ENCODE results near the gene ERAS.
A peak's percentile ranks its signal among the peaks of the same experiment; 100 is the strongest.
"Not testable (repeated sequence)": the region's sequence is repeated elsewhere in the genome, so short reads cannot be mapped to it uniquely, and the experiment has no call there.

The ERAS gene

GRCh38 chrX:48831136-48831908 lies 5.0 kb downstream of the ERAS start:
- Histone ChIP-seq H3K27ac (ENCODE audit: low read length) (no peak overlapping the region), H3K9me3 (ENCODE audit: control insufficient read depth, insufficient read depth, low read length) (no peaks in the 10 kb centered on the region), H3K4me3 (ENCODE audit: low read length) (peak overlapping the region; percentile 44; the same call in 1 of the 2 replicates), H3K4me1 (ENCODE audit: control insufficient read depth, insufficient read depth, low read length) (peaks cover 1% of the 10 kb centered on the region; the same call in 1 of the 2 replicates), H3K27me3 (ENCODE audit: control insufficient read depth, insufficient read depth, low read length) (peaks cover 19% of the 10 kb centered on the region), H3K36me3 (ENCODE audit: control insufficient read depth, insufficient read depth, low read length) (no peaks in the 10 kb centered on the region; the same call in 1 of the 2 replicates)
- no CpG with 5 or more reads among the region's 58 CpGs for WGBS (ENCODE audit: insufficient coverage, insufficient read length)
- no peak for DNase-seq (ENCODE audit: low read depth, low spot score)

DNA sequence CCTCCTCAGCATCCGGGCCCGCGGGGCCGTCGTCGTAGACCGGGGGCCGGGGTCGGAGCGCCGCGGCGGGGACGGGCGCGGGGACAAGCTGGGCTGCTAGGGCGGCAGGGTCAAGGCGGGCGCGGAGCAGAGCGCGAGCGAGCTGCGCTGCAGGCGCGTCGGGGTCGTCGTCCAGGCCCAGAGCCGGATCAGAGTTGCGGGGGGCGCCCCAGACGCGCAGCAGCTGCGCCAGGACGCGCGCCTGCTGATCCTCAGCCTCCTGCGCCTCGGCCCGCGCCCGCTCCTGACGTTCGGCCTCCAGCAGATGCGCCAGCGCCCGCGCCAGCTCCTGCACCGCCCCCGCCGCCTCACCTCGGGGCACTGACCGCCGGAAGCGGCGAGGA lies 5.6 kb downstream of the ERAS start:
- H3K27ac ChIP-seq (ENCODE audit: low read length), result no peak overlapping the region
- no peaks in the 10 kb centered on the region for H3K36me3 ChIP-seq (ENCODE audit: control insufficient read depth, insufficient read depth, low read length)
- no CpG with 5 or more reads among the region's 57 CpGs for WGBS (ENCODE audit: insufficient coverage, insufficient read length)
- H3K9me3 ChIP-seq (ENCODE audit: control insufficient read depth, insufficient read depth, low read length), result no peaks in the 10 kb centered on the region
- peaks cover 19% of the 10 kb centered on the region for H3K27me3 ChIP-seq (ENCODE audit: control insufficient read depth, insufficient read depth, low read length)
- peaks cover 1% of the 10 kb centered on the region; the same call in 1 of the 2 replicates for H3K4me1 ChIP-seq (ENCODE audit: control insufficient read depth, insufficient read depth, low read length)
- DNase-seq (ENCODE audit: low read depth, low spot score), result no peak
- H3K4me3 ChIP-seq (ENCODE audit: low read length), result peak overlapping the region; percentile 44; the same call in 1 of the 2 replicates

DNA sequence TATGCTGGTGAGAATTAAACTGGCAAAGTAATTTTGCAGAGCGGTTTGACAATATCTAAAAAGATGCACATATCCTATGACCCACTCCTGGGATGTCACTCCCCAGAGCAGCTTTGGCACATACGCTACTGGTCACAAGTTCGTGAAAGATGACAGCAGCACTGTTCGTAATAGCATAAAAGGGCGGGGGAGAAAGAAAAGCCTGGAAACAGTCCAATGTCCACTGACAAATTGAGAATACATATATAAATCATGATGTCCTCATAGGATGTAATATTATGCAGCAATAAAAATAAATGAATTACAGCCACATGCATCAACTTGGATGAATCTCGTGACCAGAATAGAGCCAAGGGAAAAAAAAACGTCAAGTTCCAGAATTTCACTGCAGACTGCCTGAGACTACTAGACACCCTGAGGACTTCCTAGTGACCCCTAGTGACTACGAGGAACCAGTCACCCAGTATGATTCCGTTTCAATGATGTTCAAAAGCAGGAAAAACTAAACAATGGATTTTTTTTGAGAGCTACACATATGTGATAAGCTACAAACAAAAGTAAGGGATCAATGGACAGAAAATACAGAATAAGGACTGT lies 7.3 kb downstream of the ERAS start:
- Histone ChIP-seq H3K27ac (ENCODE audit: low read length) (no peak overlapping the region), H3K4me1 (ENCODE audit: control insufficient read depth, insufficient read depth, low read length) (peaks cover 1% of the 10 kb centered on the region; the same call in 1 of the 2 replicates), H3K9me3 (ENCODE audit: control insufficient read depth, insufficient read depth, low read length) (no peaks in the 10 kb centered on the region), H3K4me3 (ENCODE audit: low read length) (no peak overlapping the region), H3K36me3 (ENCODE audit: control insufficient read depth, insufficient read depth, low read length) (no peaks in the 10 kb centered on the region), H3K27me3 (ENCODE audit: control insufficient read depth, insufficient read depth, low read length) (peaks cover 19% of the 10 kb centered on the region)
- DNase-seq (ENCODE audit: low read depth, low spot score), result no peak
- no CpG with 5 or more reads among the region's 9 CpGs for WGBS (ENCODE audit: insufficient coverage, insufficient read length)

DNA sequence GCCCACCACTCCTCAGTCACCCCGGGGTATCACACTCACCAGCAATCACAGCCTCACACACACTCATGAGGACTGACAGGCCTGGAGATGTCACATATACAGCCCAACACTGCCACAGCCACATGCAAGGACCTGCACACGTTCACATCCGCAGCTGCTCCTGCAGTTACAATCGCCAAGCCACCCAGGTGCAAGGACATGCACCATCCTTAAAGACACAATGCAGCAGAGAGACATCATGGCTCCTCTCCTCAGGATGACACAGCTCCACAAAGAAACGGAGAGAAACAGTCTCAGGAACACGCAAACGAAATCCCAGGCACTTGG lies 8.0 kb downstream of the ERAS start:
- Histone ChIP-seq H3K27me3 (ENCODE audit: control insufficient read depth, insufficient read depth, low read length) (peaks cover 19% of the 10 kb centered on the region), H3K27ac (ENCODE audit: low read length) (no peak overlapping the region), H3K36me3 (ENCODE audit: control insufficient read depth, insufficient read depth, low read length) (no peaks in the 10 kb centered on the region), H3K9me3 (ENCODE audit: control insufficient read depth, insufficient read depth, low read length) (no peaks in the 10 kb centered on the region), H3K4me1 (ENCODE audit: control insufficient read depth, insufficient read depth, low read length) (peaks cover 1% of the 10 kb centered on the region; the same call in 1 of the 2 replicates), H3K4me3 (ENCODE audit: low read length) (no peak overlapping the region)
- no peak for DNase-seq (ENCODE audit: low read depth, low spot score)
- no CpG with 5 or more reads among the region's 7 CpGs for WGBS (ENCODE audit: insufficient coverage, insufficient read length)

GRCh38 chrX:48835524-48836329 lies 9.4 kb downstream of the ERAS start, which contains the start of gene PCSK1N:
TSS of gene PCSK1N (minus strand) at chrX:48835610. CDS start at chrX:48835532, 78 bp downstream.
- DNase-seq (ENCODE audit: low read depth, low spot score), result no peak
- Histone ChIP-seq H3K4me3 (ENCODE audit: low read length) (peak within 1 kb of the TSS; percentile 28; the same call in 1 of the 2 replicates), H3K4me1 (ENCODE audit: control insufficient read depth, insufficient read depth, low read length) (peaks cover 1% of the 10 kb centered on the region; the same call in 1 of the 2 replicates), H3K9me3 (ENCODE audit: control insufficient read depth, insufficient read depth, low read length) (no peaks in the 10 kb centered on the region), H3K36me3 (ENCODE audit: control insufficient read depth, insufficient read depth, low read length) (no peaks in the 10 kb centered on the region), H3K27me3 (ENCODE audit: control insufficient read depth, insufficient read depth, low read length) (peaks cover 19% of the 10 kb centered on the region), H3K27ac (ENCODE audit: low read length) (no peak within 1 kb of the TSS)
- WGBS (ENCODE audit: insufficient coverage, insufficient read length), result no CpG with 5 or more reads among the region's 35 CpGs

DNA sequence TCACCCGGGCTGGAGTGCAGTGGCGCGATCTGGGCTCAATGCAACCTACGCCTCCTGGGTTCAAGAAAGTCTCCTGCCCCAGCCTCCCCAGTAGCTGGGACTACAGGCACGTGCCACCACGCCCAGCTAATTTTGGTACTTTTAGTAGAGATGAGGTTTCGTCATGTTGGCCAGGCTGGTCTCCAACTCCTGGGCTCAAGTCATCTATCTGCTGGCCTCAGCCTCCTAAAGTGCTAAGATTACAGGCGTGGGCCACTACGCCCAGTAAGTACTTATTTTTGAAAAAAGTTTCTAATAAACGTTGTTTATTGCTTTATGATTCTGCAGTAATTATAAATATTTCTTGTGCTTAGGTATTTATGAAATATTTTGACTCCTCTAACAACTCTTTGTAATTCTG lies 13.4 kb downstream of the ERAS start:
- no peak for DNase-seq (ENCODE audit: low read depth, low spot score)
- Histone ChIP-seq H3K9me3 (ENCODE audit: control insufficient read depth, insufficient read depth, low read length) (no peaks in the 10 kb centered on the region), H3K27ac (ENCODE audit: low read length) (no peak overlapping the region), H3K4me1 (ENCODE audit: control insufficient read depth, insufficient read depth, low read length) (no peaks in the 10 kb centered on the region), H3K36me3 (ENCODE audit: control insufficient read depth, insufficient read depth, low read length) (no peaks in the 10 kb centered on the region), H3K27me3 (ENCODE audit: control insufficient read depth, insufficient read depth, low read length) (peaks cover 3% of the 10 kb centered on the region; the same call in 1 of the 2 replicates), H3K4me3 (ENCODE audit: low read length) (no peak overlapping the region)
- WGBS (ENCODE audit: insufficient coverage, insufficient read length), result no CpG with 5 or more reads among the region's 10 CpGs

DNA sequence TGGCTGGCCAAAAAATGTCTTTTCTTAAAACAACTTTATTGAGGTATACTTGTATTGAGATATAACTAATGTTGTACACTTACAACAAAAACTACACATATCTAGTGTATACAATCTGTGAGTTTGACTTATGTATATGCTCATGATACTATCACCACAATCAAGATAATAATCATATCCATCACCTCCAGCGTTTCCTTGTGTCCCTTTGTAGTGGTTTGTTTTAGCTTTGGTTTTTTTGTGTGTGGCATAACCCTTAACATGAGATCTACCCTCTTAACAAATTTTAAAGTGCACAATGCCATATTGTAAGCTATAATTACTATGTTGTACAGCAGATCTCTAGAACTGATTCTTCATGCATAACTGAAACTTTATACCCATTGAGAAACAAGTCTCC lies 22.5 kb downstream of the ERAS start:
- no CpG with 5 or more reads among the region's 1 CpG for WGBS (ENCODE audit: insufficient coverage, insufficient read length)
- Histone ChIP-seq H3K27me3 (ENCODE audit: control insufficient read depth, insufficient read depth, low read length) (no peaks in the 10 kb centered on the region), H3K9me3 (ENCODE audit: control insufficient read depth, insufficient read depth, low read length) (no peaks in the 10 kb centered on the region), H3K4me1 (ENCODE audit: control insufficient read depth, insufficient read depth, low read length) (no peaks in the 10 kb centered on the region), H3K4me3 (ENCODE audit: low read length) (no peak overlapping the region), H3K36me3 (ENCODE audit: control insufficient read depth, insufficient read depth, low read length) (no peaks in the 10 kb centered on the region), H3K27ac (ENCODE audit: low read length) (no peak overlapping the region)
- no peak for DNase-seq (ENCODE audit: low read depth, low spot score)

GRCh38 chrX:48852857-48853256 lies 26.5 kb downstream of the ERAS start:
- Histone ChIP-seq H3K4me3 (ENCODE audit: low read length) (no peak overlapping the region), H3K27ac (ENCODE audit: low read length) (no peak overlapping the region), H3K9me3 (ENCODE audit: control insufficient read depth, insufficient read depth, low read length) (no peaks in the 10 kb centered on the region), H3K27me3 (ENCODE audit: control insufficient read depth, insufficient read depth, low read length) (no peaks in the 10 kb centered on the region), H3K4me1 (ENCODE audit: control insufficient read depth, insufficient read depth, low read length) (no peaks in the 10 kb centered on the region), H3K36me3 (ENCODE audit: control insufficient read depth, insufficient read depth, low read length) (no peaks in the 10 kb centered on the region)
- DNase-seq (ENCODE audit: low read depth, low spot score), result no peak
- WGBS (ENCODE audit: insufficient coverage, insufficient read length), result no CpG with 5 or more reads among the region's 7 CpGs

GRCh38 chrX:48853494-48853893 lies 27.2 kb downstream of the ERAS start:
- H3K27ac ChIP-seq (ENCODE audit: low read length); H3K27me3 ChIP-seq (ENCODE audit: control insufficient read depth, insufficient read depth, low read length); H3K9me3 ChIP-seq (ENCODE audit: control insufficient read depth, insufficient read depth, low read length); H3K4me3 ChIP-seq (ENCODE audit: low read length); DNase-seq (ENCODE audit: low read depth, low spot score); H3K4me1 ChIP-seq (ENCODE audit: control insufficient read depth, insufficient read depth, low read length); H3K36me3 ChIP-seq (ENCODE audit: control insufficient read depth, insufficient read depth, low read length): not testable (repeated sequence)

DNA sequence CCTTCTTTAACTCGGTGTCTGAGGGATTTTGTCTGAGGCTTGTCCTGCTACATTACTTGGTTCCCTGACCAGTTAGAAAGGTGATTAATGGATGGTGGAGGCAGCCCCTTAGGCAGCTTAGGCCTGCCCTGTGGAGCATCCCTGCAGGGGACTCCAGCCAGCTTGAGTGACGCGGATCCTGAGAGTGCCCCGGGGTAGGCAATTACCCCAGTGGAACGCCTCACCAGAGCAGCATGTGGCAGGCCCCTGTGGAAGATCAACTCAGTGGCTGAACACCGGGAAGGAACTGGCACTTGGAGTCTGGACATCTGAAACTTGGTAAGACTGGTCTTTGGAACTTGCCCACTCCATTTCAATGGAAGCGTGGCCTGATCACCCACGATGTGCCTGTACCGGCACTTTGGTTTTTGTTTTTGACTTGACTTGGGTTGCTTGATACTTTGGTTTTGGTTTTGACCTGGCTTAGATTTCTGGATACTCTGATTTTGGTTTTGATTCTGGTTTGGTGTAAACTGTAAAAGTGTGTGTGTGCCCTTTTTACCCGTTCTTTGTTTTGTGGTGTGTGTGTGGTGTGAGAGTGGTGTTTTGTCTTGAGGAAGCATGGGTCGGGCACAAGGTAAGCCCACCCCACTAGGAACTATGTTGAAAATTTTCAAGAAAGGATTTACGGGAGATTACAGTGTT lies 27.9 kb downstream of the ERAS start:
- H3K27ac ChIP-seq (ENCODE audit: low read length); H3K9me3 ChIP-seq (ENCODE audit: control insufficient read depth, insufficient read depth, low read length); H3K36me3 ChIP-seq (ENCODE audit: control insufficient read depth, insufficient read depth, low read length); DNase-seq (ENCODE audit: low read depth, low spot score); H3K27me3 ChIP-seq (ENCODE audit: control insufficient read depth, insufficient read depth, low read length); H3K4me3 ChIP-seq (ENCODE audit: low read length); H3K4me1 ChIP-seq (ENCODE audit: control insufficient read depth, insufficient read depth, low read length): not testable (repeated sequence)
- WGBS (ENCODE audit: insufficient coverage, insufficient read length), result no CpG with 5 or more reads among the region's 12 CpGs

Measured in iPS DF 6.9 (cell line).